ENCODE results near the gene SPSB2.
"Not testable (repeated sequence)": the region's sequence is repeated elsewhere in the genome, so short reads cannot be mapped to it uniquely, and the experiment has no call there.

SPSB2 gene, protein sequence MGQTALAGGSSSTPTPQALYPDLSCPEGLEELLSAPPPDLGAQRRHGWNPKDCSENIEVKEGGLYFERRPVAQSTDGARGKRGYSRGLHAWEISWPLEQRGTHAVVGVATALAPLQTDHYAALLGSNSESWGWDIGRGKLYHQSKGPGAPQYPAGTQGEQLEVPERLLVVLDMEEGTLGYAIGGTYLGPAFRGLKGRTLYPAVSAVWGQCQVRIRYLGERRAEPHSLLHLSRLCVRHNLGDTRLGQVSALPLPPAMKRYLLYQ

DNA sequence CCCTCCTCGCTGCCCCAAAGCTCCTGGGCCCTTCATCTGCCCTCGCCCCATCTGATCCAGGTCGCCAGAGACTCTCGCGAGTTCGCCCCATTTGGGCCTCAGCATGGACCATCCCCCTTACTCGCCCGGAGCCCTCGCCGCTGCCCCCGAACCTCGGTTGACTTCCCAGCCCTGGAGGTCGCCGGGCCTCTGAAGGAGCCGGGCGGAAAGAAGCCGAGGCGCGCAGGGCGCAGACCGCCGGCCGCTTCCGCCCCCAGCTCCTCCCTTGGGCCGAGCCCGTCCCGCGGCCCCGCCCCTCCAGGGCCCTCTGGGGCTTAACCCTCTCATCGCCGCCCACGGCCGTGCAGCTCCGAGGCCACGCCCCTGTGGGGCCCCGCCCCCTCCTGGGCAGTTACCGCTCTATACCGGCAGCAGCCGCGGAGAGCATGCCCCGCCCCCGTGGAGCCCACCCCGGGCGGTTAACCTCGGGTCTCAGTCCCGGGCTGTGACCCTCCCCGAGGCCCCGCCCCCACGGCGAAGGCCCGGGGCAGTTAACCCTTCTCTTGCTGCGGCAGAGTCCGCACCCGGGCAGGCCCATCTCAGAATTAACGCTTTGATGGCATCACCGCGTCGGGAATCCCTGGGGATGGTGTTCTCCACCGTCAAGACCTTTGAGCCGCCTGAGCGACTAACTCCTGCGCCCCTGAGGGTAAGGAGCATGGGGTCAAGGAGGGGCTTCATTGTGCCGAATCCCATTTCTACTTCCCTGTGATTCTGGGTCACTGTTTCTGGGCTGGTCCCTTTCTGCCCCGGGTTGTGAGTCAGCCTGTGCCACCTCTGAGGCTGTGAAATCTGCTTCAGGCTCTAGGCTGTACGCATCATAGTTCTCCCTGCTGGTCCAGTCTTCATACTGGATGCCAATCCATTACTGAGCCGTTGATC lies at the start of gene SPSB2:
Gene SPSB2, minus strand, starts transcription at position 210 of the 921 bp plus-strand sequence. CDS start 402 bp downstream, outside the sequence.
- DNase-seq, result peak; percentile 98

DNA sequence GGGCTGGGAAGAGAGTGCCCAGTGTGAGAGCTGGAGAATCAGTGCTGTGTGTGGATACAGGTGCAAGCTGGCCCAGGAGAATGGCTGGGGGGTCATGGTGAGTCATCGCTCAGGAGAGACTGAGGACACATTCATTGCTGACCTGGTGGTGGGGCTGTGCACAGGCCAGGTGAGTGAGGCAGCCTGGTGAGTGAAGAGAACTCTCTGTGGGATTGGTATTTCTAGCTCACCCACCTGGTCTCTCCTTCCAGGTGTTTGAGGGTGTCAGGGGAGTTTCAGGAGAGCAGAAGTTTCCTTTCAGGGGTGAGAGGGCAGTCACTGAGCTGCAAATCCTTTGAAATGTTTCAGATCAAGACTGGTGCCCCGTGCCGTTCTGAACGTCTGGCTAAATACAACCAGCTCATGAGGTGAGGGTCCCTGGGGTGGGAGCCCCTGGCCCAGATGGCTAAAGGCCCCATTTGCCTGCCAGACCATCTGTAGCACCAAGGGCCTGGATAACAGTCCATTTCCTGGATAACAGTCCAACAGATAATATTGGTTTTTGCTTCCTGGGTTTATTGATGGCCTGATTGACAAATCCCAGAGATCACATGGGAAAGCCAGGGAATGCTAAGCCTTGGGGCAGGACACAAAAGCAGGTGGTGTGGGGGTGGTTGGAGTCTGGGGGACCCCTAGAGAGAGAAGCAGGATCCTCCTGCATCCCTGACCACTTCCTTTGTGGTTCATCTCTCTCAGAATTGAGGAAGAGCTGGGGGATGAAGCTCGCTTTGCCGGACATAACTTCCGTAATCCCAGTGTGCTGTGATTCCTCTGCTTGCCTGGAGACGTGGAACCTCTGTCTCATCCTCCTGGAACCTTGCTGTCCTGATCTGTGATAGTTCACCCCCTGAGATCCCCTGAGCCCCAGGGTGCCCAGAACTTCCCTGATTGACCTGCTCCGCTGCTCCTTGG lies 49.2 kb upstream of the SPSB2 start:
- no peak for DNase-seq

DNA sequence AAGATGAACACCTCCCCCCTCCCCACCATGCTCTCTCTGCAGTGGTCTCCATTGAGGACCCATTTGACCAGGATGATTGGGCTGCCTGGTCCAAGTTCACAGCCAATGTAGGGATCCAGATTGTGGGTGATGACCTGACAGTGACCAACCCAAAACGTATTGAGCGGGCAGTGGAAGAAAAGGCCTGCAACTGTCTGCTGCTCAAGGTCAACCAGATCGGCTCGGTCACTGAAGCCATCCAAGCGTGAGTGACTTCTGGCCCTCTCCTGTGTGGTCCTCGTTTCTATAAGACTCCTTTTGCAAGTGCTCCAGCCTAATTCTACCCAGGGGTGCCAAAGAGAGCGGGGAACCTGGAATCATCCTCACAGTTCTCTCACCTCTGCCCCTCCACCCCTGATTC lies 48.4 kb upstream of the SPSB2 start:
- no peak for DNase-seq

DNA sequence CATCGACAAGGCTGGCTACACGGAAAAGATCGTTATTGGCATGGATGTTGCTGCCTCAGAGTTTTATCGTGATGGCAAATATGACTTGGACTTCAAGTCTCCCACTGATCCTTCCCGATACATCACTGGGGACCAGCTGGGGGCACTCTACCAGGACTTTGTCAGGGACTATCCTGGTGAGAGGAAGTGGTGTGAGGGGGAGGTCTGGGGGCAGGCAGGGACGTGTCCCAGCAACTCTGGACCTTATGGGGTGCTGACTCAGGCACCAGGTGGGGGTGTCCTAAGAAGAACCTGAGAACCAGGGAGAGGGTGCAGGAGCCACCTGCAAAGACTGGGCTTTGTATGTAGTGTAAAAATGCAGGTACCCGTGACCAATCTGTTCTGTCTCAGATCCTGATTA lies 46.5 kb upstream of the SPSB2 start:
- DNase-seq, result no peak

DNA sequence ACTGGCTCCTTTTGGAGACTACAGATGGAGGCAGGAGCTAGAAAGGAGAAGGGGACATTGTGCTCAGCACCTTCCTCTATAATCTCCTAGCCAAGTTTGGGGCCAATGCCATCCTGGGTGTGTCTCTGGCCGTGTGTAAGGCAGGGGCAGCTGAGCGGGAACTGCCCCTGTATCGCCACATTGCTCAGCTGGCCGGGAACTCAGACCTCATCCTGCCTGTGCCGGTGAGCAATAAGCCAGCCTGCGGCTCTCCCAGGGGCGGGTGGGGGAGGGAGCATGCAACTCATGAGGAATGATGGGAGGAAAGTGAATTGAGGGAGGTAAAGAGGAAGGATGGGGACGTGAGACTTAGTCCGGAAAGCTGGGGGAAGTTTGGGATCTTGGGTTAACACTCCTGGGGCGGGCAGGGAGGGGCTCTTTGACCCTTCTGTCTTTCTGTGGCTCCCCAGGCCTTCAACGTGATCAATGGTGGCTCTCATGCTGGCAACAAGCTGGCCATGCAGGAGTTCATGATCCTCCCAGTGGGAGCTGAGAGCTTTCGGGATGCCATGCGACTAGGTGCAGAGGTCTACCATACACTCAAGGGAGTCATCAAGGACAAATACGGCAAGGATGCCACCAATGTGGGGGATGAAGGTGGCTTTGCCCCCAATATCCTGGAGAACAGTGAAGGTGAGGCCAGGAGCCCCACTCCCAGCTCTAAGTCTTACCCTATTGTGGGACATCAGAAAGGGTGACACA lies 44.6 kb upstream of the SPSB2 start:
- no peak for DNase-seq

DNA sequence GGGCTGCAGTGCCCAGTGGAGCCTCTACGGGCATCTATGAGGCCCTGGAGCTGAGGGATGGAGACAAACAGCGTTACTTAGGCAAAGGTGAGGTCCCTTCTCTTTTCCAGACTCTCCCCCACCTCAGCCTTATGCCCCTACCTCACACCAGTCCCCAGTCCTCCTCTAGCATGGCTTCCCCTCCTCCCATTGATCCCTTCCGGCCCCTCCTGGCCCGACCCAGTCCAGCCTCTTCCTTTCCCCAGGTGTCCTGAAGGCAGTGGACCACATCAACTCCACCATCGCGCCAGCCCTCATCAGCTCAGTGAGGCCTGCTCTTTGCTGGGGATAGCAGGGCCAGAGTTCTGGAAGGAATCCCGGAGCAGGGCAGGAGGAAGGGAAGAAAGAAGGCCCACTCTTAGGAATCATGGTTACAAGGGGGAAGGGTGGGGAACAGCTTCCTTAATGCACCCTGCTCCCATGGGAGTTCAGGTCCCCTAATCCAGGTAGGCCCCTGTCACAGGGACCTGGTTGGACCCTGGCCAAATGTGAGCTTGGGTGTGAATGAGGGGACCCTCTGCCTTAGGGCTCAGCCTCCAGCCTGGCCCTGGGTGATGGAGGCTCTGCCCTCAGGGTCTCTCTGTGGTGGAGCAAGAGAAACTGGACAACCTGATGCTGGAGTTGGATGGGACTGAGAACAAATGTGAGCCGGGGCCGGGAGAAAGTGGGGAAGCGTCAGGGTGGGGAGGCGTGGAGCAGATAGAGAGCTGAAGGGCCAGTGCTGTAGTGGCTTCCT lies 43.5 kb upstream of the SPSB2 start:
- no peak for DNase-seq

DNA sequence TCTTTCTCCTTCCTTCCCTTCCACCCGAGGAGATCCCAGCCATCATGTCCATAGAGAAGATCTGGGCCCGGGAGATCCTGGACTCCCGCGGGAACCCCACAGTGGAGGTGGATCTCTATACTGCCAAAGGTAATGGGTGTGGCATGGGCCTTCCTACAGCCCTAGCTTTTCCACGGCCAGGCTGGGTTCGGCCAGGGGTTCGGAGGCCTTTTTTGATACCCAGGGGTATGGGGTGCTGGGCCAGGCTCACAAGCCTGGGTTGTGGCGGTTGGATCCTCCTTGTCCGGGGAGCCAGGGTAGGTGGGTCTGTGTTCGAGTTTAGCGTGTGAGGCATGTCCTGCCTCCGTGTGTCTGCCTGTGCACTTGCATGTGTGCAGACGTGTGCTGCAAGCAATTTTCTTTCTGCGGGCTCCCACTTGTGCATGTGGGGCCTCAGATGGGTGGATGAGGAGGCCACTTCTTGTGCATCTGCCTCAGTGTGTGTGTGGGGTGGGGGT lies 42.7 kb upstream of the SPSB2 start:
- no peak for DNase-seq

DNA sequence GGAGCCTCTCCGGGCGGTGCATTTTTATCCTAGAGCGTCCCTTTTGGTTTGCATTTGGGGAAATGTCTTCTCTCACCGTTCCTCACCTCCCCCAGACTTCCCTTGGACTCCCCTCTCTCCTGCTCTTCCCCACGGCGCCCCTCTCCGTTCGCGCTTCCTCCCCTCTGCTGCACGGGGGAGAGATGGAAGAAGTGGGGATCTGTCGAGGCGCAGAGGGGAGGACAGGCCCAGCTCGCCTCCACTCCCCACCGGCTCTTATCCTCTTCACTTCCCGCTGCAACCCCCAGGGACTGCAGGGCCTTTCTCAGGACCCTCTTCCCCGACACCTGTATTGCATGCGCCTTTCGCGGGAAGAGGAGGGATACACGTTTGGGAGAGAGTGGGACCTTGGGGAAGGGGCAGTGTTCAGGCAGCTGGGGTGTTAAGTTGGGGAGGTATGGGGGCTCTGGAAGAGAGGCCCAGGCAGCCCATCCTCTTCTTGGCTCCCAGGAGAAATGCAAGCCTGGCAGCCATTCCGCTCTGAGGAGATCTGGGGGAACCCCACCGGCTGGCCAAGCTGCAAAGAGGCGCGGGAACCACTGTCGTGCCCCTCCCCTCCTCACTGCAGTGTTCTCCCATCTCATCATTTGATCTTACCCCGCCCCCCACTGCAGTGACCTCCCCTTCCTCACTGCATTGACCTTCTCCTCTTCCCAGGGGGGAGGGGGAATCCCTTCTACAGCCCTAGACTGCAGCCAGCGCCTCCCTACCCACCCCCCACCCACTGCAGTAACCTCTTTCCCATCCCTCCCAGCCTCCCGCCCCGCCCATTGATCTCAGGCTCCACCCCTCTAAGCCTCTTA lies 42.1 kb upstream of the SPSB2 start:
- DNase-seq, result no peak

DNA sequence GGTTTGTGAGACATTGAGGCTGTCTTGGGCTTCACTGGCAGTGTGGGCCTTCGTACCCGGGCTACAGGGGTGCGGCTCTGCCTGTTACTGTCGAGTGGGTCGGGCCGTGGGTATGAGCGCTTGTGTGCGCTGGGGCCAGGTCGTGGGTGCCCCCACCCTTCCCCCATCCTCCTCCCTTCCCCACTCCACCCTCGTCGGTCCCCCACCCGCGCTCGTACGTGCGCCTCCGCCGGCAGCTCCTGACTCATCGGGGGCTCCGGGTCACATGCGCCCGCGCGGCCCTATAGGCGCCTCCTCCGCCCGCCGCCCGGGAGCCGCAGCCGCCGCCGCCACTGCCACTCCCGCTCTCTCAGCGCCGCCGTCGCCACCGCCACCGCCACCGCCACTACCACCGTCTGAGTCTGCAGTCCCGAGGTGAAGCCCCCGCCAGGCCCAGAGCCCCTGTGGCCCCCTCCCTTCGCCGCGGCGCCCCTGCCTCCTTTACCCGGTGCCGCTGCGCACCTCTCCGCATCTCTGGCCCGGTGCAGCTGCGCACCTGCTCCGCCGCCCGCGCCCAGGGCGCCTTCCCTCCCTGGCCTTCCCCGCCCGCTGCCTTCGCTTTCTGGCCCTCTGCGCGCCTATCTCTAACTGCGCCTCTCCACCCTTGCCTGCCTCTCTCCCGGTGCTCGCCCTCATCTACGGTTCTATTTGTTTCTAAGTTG lies 41.3 kb upstream of the SPSB2 start, which contains the start of gene ENO2:
Gene ENO2, plus strand, starts transcription at position 335 of the 701 bp plus-strand sequence. CDS start 1,253 bp downstream, outside the sequence.
- peak; percentile 81 for DNase-seq

DNA sequence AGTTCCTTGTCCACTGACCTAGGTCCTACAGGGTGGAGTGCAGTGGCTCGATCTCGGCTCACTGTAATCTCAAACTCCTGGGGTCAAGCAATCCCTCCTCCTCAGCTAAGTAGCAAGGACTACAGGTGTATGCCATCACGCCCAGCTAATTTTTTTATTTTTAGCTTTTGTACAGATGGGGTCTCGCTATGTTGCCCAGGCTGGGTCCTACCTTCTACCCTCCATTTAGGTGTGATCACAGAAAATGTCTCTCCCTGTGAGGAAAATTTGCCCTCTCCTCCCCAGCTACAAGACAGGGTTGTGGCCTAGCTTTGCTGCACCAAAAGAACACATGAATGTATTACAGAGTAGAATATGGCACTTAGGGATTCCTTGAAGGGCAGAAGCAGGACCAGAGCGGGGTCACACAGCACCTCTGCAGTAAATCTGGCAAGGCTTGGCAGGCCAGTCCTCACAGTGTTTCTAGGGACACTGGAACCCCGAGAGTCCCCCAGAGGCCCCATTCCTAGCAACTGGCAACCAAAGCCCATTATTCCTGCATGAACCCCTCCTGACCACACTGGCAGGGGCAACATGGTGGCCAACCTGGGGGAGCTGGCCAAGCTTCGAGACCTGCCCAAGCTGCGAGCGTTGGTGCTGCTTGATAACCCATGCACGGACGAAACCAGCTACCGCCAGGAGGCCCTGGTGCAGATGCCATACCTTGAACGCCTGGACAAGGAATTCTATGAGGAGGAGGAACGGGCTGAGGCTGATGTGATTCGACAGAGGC lies 39.2 kb upstream of the SPSB2 start:
- no peak for DNase-seq

DNA sequence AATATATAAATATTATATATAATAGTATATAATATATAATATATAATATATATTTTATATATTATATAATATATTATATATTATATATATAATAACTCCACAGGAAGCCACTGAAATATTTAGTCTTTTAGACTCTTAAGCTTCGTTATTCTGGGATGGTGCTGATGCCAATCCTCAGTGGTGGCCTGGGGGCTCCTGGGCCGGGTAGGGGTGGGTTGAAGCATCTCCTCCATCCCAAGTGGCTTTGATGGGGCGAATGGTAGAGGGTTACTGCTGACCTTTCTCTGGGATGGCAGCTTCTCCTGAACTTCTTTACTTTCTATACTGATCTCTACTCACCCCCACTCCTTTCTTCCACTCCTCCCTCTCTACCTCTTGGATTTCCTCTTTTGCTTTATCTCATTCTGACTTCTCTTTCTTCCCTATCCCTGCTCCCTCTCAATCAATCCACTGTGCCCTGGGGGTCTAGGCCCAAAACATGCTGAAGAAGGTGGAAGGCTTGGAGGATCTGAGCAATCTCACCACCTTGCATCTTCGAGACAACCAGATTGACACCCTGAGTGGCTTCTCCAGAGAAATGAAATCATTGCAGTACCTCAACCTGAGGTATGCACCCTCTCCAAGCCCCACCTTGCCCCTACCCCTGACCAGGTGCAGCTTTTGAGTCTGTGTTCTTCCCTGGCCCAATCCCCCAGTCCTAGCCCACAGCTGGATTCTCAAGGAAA lies 36.5 kb upstream of the SPSB2 start:
- no peak for DNase-seq

DNA sequence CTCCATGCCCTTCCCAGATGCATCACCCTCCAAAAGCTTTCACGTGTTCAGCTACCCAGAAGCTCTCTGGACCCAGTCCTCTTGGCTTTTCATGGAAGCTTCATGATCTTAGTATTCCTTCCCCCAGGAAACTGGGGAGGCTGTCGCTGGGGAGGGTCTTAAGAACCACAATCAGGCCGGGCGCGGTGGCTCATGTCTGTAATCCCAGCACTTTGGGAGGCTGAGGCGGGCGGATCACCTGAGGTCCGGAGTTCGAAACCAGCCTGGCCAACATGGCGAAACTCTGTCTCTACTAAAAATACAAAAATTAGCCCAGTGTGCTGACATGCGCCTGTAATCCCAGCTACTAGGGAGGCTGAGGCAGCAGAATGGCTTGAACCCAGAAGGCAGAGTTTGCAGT lies 35.0 kb upstream of the SPSB2 start:
- not testable (repeated sequence) for DNase-seq

DNA sequence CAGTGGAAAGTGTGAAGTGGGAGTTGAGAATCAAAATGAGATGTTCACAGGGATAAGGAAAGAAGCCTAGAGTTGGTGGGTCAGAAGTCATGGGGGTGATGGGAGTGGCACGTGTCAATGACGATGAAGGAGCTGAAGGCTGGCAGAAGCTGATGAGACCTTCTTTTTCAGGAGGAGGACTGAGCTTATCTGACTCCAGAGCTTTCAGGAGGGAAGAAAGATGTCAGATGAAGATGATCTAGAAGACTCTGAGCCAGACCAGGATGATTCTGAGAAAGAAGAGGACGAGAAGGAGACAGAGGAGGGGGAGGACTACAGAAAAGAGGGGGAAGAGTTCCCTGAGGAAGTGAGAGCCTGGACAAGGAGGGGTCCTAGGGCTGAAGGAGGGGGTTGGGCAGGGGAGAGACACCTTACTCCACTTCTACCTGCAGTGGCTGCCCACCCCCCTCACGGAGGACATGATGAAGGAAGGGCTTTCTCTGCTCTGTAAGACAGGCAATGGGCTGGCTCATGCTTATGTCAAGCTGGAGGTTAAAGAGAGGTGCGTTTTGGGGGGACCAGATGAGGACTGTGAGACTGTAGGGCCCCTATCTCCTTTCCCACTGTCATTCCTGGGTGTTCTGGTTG lies 32.4 kb upstream of the SPSB2 start:
- DNase-seq, result no peak

DNA sequence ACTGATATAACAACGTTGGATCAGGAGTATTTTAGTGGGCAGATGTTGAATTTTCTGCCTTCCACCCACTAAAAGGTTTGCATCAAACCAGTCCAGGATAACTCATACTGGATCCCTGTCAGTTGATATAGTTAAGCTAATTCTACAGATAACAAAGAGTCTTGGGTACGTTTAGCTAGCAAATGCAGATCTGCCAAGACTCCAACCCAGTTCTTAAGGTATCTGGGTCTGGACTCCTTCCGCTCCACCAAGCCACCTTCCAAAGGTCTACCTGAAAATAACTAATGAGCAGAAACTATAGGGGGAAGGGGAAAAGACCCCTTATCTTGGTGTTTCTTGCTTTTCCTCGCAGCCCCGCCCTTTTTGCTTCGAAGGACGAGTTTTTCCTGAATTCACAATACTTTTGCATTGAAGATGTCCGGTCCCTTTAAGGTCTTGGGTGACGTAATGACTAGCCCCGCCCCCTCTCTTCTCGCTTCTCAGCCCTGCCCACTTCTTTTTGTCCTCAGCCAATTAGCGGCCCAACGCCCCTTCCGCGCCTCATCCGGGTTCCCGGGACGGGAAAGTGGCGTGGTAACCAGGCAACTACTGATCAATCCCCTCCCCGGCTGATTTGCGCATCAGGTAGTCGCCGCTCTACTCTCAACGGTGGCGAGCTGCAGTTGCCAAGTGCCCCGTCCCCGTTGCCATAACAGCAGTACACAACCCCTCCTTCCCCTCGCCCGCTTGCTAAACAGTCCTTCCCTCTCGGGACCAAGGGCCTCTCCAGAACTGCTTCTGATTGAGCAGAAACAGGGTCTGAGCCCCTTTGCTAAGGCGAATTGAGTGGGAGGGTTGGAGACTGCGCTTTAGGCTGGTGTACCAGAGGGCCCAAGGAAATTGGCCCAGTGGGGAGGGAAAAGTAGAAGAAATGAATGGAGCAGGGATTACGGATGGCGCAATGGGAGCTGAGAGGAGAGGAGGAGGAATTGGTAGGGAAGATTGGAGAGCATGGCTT lies 31.5 kb upstream of the SPSB2 start, which contains the start of gene LRRC23:
Gene LRRC23, plus strand, starts transcription at position 543 of the 997 bp plus-strand sequence. CDS start 812 bp downstream, outside the sequence.
- DNase-seq, result peak; percentile 98

DNA sequence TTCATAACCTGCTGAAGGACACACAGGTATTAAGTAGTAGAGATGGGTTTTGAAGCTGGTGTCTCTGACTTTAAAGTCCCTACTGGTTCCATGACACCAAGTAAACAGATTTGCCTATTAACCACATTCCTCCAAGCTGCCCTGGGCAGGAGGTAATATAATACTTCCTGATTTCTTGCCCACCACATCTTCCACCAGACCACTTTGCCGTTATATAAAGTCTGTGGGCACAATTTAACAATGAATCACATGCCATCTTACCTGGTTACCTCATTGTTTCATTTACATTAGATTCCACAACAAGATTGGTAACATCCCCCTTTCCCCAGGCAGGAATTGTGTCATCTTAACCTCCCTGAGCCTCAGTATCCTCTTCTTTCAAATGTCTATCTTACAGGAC lies 30.6 kb upstream of the SPSB2 start:
- DNase-seq, result no peak

DNA sequence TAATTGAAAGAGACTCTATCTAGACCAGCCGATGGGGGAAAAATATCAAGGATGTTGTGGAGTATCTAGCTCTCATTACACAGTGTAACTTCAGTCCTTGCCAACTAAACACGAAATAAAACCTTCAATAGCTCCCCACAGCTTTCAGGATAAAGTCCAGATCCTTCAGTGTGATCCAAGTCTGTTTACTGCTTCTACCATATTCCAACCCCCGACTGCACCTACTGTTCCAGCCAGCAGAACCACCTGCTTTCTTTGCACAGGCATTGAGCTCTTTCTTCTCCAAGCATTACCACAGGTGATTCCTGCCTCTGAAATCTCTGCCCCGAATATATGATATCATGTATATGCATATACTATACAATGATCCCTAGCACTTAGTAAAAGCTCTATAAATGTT lies 29.3 kb upstream of the SPSB2 start:
- no peak for DNase-seq
